PC-9 (cell line): ENCODE data around the gene IL1RL1. TPM values are rescaled to one million over a fixed set of nuclear protein-coding genes. Genes with fewer than 3 reads are reported as not detected.

ENCODE experiments used
- BruUV-seq: library from RNA; stranded (reverse); fragments of 400-500 nt; replicated peaks from 2 replicates; lab custom pipeline; 2021; lab: Mats Ljungman, UMichigan
- CTCF ChIA-PET: fragments of 300-600 bp; sonication (Branson Sonifier 250); formaldehyde crosslinking; loops from one replicate; lab custom pipeline; 2022; ENCODE audit warnings: antibody characterized with exemption; lab: Charles Lee
- POLR2A ChIA-PET: fragments of 300-600 bp; sonication (Branson Sonifier 250); formaldehyde crosslinking; loops from one replicate; lab custom pipeline; 2022; ENCODE audit warnings: antibody characterized with exemption; ENCODE audit not compliant: unreplicated experiment; lab: Charles Lee
- DNase-seq, 2 experiments: peaks; one replicate each; pipeline versions ENCODE4 v3.0.0 to v3.0.0-alpha.2; 2015 to 2022; ENCODE audit warnings: mixed read lengths in 1 of 2
- H2AFZ ChIP-seq: fragments of 200-600 bp; sonication (generic); 2 replicates; pipeline ENCODE4 v1.8.1; 2017; ENCODE audit warnings: antibody characterized with exemption
- H3F3A ChIP-seq: fragments of 200-600 bp; sonication (generic); 2 replicates; pipeline ENCODE4 v1.8.1; 2017; ENCODE audit warnings: antibody characterized with exemption, mild to moderate bottlenecking, low read depth; ENCODE audit not compliant: insufficient read depth
- H3K27ac ChIP-seq: fragments of 200-600 bp; sonication (generic); 2 replicates; pipeline ENCODE4 v1.6.1; 2016; ENCODE audit warnings: mixed run types
- H3K27me3 ChIP-seq: fragments of 200-600 bp; sonication (generic); 2 replicates; pipeline ENCODE4 v1.6.1; 2016; ENCODE audit warnings: low read depth, mixed run types; ENCODE audit not compliant: insufficient read depth
- H3K36me3 ChIP-seq: fragments of 200-600 bp; sonication (generic); 2 replicates; pipeline ENCODE4 v1.6.1; 2016; ENCODE audit warnings: low read depth, mixed run types
- H3K4me1 ChIP-seq: fragments of 200-600 bp; sonication (generic); replicated peaks from 2 replicates; pipeline ENCODE4 v1.6.1; 2016; ENCODE audit warnings: mixed run types; ENCODE audit not compliant: insufficient read depth
- H3K4me2 ChIP-seq: fragments of 200-600 bp; sonication (generic); 2 replicates; pipeline ENCODE4 v1.6.1; 2017; ENCODE audit warnings: mixed run types
- H3K4me3 ChIP-seq: fragments of 200-600 bp; sonication (generic); 2 replicates; pipeline ENCODE4 v1.6.1; 2016; ENCODE audit warnings: mixed run types
- H3K79me2 ChIP-seq: fragments of 200-600 bp; sonication (generic); 2 replicates; pipeline ENCODE4 v1.6.1; 2017; ENCODE audit warnings: low read depth, mixed run types
- H3K9me2 ChIP-seq: fragments of 200-600 bp; sonication (generic); 2 replicates; pipeline ENCODE4 v1.8.1; 2017; ENCODE audit warnings: mild to moderate bottlenecking; ENCODE audit not compliant: insufficient read depth
- H3K9me3 ChIP-seq: fragments of 200-600 bp; sonication (generic); 2 replicates; pipeline ENCODE4 v1.8.1; 2016; ENCODE audit warnings: low read depth; ENCODE audit not compliant: insufficient read depth
- H4K20me1 ChIP-seq: fragments of 200-600 bp; sonication (generic); 2 replicates; pipeline ENCODE4 v1.8.1; 2017; ENCODE audit not compliant: insufficient read depth
- EZH2 ChIP-seq: fragments of 200-600 bp; sonication (generic); IDR thresholded peaks from 2 replicates; pipeline ENCODE4 v1.8.0; 2017; ENCODE audit warnings: antibody characterized with exemption, low read depth
- intact Hi-C: fragments of 100-400 bp; cut with micrococcal nuclease; formaldehyde crosslinking; loops from one replicate; pipeline ENCODE4 v1.10.0; 2022; ENCODE audit not compliant: unreplicated experiment
- total RNA-seq: library from RNA; stranded (reverse); gene quantifications from 2 replicates; pipeline ENCODE4 v1.2.3, GENCODE V29; 2021
- TF ChIP-seq, protein P1 (sequence below): fragments of 200-600 bp; sonication (generic); conservative IDR thresholded peaks from 2 replicates; pipeline ENCODE4 v1.6.1; 2017; ENCODE audit warnings: mixed run types, antibody characterized with exemption, mild to moderate bottlenecking, moderate library complexity

Gene IL1RL1
- total RNA-seq, 1 experiment from 2014 or later, result 1.7 TPM

- intact Hi-C loops, result no loop called here
- TF ChIP-seq, protein P1, sequence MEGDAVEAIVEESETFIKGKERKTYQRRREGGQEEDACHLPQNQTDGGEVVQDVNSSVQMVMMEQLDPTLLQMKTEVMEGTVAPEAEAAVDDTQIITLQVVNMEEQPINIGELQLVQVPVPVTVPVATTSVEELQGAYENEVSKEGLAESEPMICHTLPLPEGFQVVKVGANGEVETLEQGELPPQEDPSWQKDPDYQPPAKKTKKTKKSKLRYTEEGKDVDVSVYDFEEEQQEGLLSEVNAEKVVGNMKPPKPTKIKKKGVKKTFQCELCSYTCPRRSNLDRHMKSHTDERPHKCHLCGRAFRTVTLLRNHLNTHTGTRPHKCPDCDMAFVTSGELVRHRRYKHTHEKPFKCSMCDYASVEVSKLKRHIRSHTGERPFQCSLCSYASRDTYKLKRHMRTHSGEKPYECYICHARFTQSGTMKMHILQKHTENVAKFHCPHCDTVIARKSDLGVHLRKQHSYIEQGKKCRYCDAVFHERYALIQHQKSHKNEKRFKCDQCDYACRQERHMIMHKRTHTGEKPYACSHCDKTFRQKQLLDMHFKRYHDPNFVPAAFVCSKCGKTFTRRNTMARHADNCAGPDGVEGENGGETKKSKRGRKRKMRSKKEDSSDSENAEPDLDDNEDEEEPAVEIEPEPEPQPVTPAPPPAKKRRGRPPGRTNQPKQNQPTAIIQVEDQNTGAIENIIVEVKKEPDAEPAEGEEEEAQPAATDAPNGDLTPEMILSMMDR, result no peak
- TF ChIP-seq EZH2, result no peak
- Histone ChIP-seq H3K4me1 (no peaks in the 10 kb centered on the region), H2AFZ (no peak overlapping the region), H3K36me3 (no peaks in the 10 kb centered on the region), H3K9me3 (peaks cover 4% of the 10 kb centered on the region; the same call in 1 of the 2 replicates), H3K9me2 (no peaks in the 10 kb centered on the region), H4K20me1 (no peaks in the 10 kb centered on the region), H3K27ac (no peak overlapping the region), H3K4me3 (no peak overlapping the region), H3K79me2 (no peaks in the 10 kb centered on the region), H3K4me2 (no peak overlapping the region), H3K27me3 (no peaks in the 10 kb centered on the region), H3F3A (no peaks in the 10 kb centered on the region)
- POLR2A ChIA-PET, result no interaction called here
- BruUV-seq, result no TSS peak
- CTCF ChIA-PET, result no interaction called here
- no peak for DNase-seq
These were observed 32.0 kb upstream of the IL1RL1 start for GRCh38 chr2:102279391-102279735.

DNA sequence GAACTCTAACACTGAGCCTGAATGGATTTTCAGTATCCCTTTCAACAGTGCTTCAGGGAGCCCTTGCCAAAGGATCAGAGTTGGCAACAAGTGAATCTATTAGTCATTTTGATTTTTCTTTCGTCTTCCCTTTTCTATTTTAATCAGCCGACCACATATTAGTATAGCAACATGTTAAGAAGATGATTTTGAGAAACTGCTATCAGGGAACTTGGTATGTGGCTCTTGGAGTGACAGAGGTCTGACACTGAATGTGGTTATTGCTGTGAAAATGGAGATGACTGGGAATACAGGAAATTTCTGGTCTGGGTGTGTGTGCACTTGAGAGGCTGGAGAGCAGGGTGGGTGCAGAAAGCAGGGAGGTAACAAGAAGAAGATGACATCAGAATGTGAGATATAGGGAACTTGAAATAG lies 28.7 kb upstream of the IL1RL1 start:
- Histone ChIP-seq H3K9me2 (no peaks in the 10 kb centered on the region), H3K27ac (no peak overlapping the region), H3K4me3 (no peak overlapping the region), H4K20me1 (no peaks in the 10 kb centered on the region), H3K9me3 (no peaks in the 10 kb centered on the region), H3K36me3 (no peaks in the 10 kb centered on the region), H3F3A (no peaks in the 10 kb centered on the region), H3K4me1 (peaks cover 9% of the 10 kb centered on the region), H3K27me3 (no peaks in the 10 kb centered on the region), H3K79me2 (no peaks in the 10 kb centered on the region), H3K4me2 (no peak overlapping the region), H2AFZ (no peak overlapping the region)
- DNase-seq, result no peak
- intact Hi-C loops, result no loop called here
- TF ChIP-seq, protein P1, result no peak
- TF ChIP-seq EZH2, result no peak
- ChIA-PET CTCF (no interaction called here), POLR2A (no interaction called here)
- no TSS peak for BruUV-seq

GRCh38 chr2:102283996-102284395 lies 27.4 kb upstream of the IL1RL1 start:
- no peaks in the 10 kb centered on the region for H3F3A ChIP-seq
- no peaks in the 10 kb centered on the region for H3K9me2 ChIP-seq
- no peaks in the 10 kb centered on the region for H3K79me2 ChIP-seq
- H3K27ac ChIP-seq, result no peak overlapping the region
- no TSS peak for BruUV-seq
- ChIA-PET POLR2A (no interaction called here), CTCF (no interaction called here)
- H3K27me3 ChIP-seq, result no peaks in the 10 kb centered on the region
- no peaks in the 10 kb centered on the region for H3K9me3 ChIP-seq
- no peak for DNase-seq
- no peaks in the 10 kb centered on the region for H4K20me1 ChIP-seq
- TF ChIP-seq EZH2, result no peak
- TF ChIP-seq, protein P1, result no peak
- no peak overlapping the region for H3K4me2 ChIP-seq
- H3K4me3 ChIP-seq, result no peak overlapping the region
- no peak overlapping the region for H2AFZ ChIP-seq
- intact Hi-C loops, result no loop called here
- no peaks in the 10 kb centered on the region for H3K36me3 ChIP-seq
- peaks cover 9% of the 10 kb centered on the region for H3K4me1 ChIP-seq
